Breast epithelium (tissue), 3 donors: Measurements from ENCODE around the gene NUDT9.

Experiments used
- CTCF ChIP-seq, 3 donors: fragments of 450-650 bp; IDR thresholded peaks; one replicate each; pipeline ENCODE4 v1.5.1; 2016 to 2017; ENCODE audit warnings: antibody characterized with exemption in 3 of 3, mild to moderate bottlenecking in 3 of 3, moderate library complexity in 3 of 3
- POLR2A ChIP-seq: fragments of 450-650 bp; IDR thresholded peaks from one replicate; pipeline ENCODE4 v1.6.1; 2016; ENCODE audit warnings: antibody characterized with exemption, mild to moderate bottlenecking, moderate library complexity

GRCh38 chr4:87458913-87459312 lies 36.5 kb downstream of the NUDT9 start:
- TF ChIP-seq POLR2A = no peak
- no peak for TF ChIP-seq CTCF (IDR thresholded peaks at IDR 0.05)
